GM21576 (cell line): ENCODE results near the gene NEU3.
"Not testable (repeated sequence)": the region's sequence is repeated elsewhere in the genome, so short reads cannot be mapped to it uniquely, and the experiment has no call there.

Experiments used
- ATAC-seq: cut with Tn5 transposase; IDR thresholded peaks from one replicate; pipeline ENCODE4 v1.9.1; 2021; ENCODE audit warnings: mild to moderate bottlenecking, moderate library complexity; ENCODE audit not compliant: unreplicated experiment

Gene NEU3

GRCh38 chr11:75028724-75029123 is 40.0 kb downstream of the NEU3 start:
- ATAC-seq, result no peak

GRCh38 chr11:75029836-75030631 is 41.3 kb downstream of the NEU3 start:
- no peak for ATAC-seq

GRCh38 chr11:75031224-75031753 is 42.6 kb downstream of the NEU3 start:
- no peak for ATAC-seq

- ATAC-seq, result no peak
These were observed 43.2 kb downstream of the NEU3 start for GRCh38 chr11:75031771-75032549.

- ATAC-seq, result no peak
These were observed 43.8 kb downstream of the NEU3 start for GRCh38 chr11:75032550-75032935.

GRCh38 chr11:75033916-75034315 is 45.2 kb downstream of the NEU3 start:
- ATAC-seq, result no peak

GRCh38 chr11:75035256-75035655 is 46.5 kb downstream of the NEU3 start:
- no peak for ATAC-seq

- no peak for ATAC-seq
These were observed 47.3 kb downstream of the NEU3 start for GRCh38 chr11:75035911-75036565.

GRCh38 chr11:75040167-75040770 is 51.5 kb downstream of the NEU3 start:
- no peak for ATAC-seq

- no peak for ATAC-seq
These were observed 52.5 kb downstream of the NEU3 start for GRCh38 chr11:75041263-75041662.

GRCh38 chr11:75041821-75042220 is 53.1 kb downstream of the NEU3 start:
- not testable (repeated sequence) for ATAC-seq

GRCh38 chr11:75044381-75045170 is 55.8 kb downstream of the NEU3 start:
- not testable (repeated sequence) for ATAC-seq

- ATAC-seq, result not testable (repeated sequence)
These were observed 57.9 kb downstream of the NEU3 start for GRCh38 chr11:75046668-75047067.

GRCh38 chr11:75047191-75047590 is 58.5 kb downstream of the NEU3 start:
- ATAC-seq, result no peak

- not testable (repeated sequence) for ATAC-seq
These were observed 61.0 kb downstream of the NEU3 start for GRCh38 chr11:75049501-75050266.

GRCh38 chr11:75050516-75050915 is 61.8 kb downstream of the NEU3 start:
- no peak for ATAC-seq

GRCh38 chr11:75051043-75051442 is 62.3 kb downstream of the NEU3 start:
- no peak for ATAC-seq

GRCh38 chr11:75052457-75052856 is 63.7 kb downstream of the NEU3 start:
- no peak for ATAC-seq

GRCh38 chr11:75055511-75055910 is 66.8 kb downstream of the NEU3 start:
- ATAC-seq, result no peak
